ENCODE measurements around the gene TCIRG1. TPM values are rescaled to one million over a fixed set of nuclear protein-coding genes. Genes with fewer than 3 reads are reported as not detected.

The TCIRG1 gene

Small RNA genes lying within 50 kb of the gene (microRNA-seq; reads per million reads assigned to microRNA genes)
- gene MIR4691: not detected
- gene MIR6753: not detected
- not detected for gene MIR7113

Data from HL-60 (cell line).